Naive B cell (primary cell): ENCODE data around the gene AFF3. TPM values are rescaled to one million over a fixed set of nuclear protein-coding genes. Genes with fewer than 3 reads are reported as not detected.

ENCODE experiments used
- ATAC-seq, 2 donors: fragments of 150-1000 bp; cut with Tn5 transposase; 2 replicates each; pipeline ENCODE4 v1.10.0; 2021; ENCODE audit warnings: low read depth in 2 of 2, mild to moderate bottlenecking in 2 of 2, moderate library complexity in 2 of 2
- DNase-seq: peaks from one replicate; pipeline ENCODE4 v3.0.0; 2022
- H3K27ac Mint-ChIP-seq, 6 donors: one replicate each; pipeline ENCODE4 v1.8.0; 2020 to 2022; ENCODE audit warnings: mild to moderate bottlenecking in 6 of 6, mixed read lengths in 6 of 6, moderate library complexity in 5 of 6, inconsistent platforms in 2 of 6
- H3K27me3 Mint-ChIP-seq, 3 donors: one replicate each; pipeline ENCODE4 v1.8.0; 2021 to 2022; ENCODE audit warnings: mixed read lengths in 3 of 3, mild to moderate bottlenecking in 1 of 3
- H3K36me3 Mint-ChIP-seq, 2 donors: one replicate each; pipeline ENCODE4 v1.8.0; 2020 to 2022; ENCODE audit warnings: mixed read lengths in 2 of 2, inconsistent platforms in 1 of 2, mild to moderate bottlenecking in 1 of 2
- H3K4me1 Mint-ChIP-seq, 3 donors: one replicate each; pipeline ENCODE4 v1.8.0; 2020 to 2022; ENCODE audit warnings: mixed read lengths in 3 of 3, inconsistent platforms in 1 of 3, mild to moderate bottlenecking in 1 of 3, moderate library complexity in 1 of 3
- H3K4me3 Mint-ChIP-seq, 8 donors: one replicate each; pipeline ENCODE4 v1.8.0; 2020 to 2022; ENCODE audit warnings: mild to moderate bottlenecking in 8 of 8, mixed read lengths in 8 of 8, moderate library complexity in 8 of 8, inconsistent platforms in 2 of 8
- H3K9me3 Mint-ChIP-seq, 7 donors: one replicate each; pipeline ENCODE4 v1.8.0; 2020 to 2022; ENCODE audit warnings: mixed read lengths in 7 of 7, mild to moderate bottlenecking in 5 of 7, inconsistent platforms in 2 of 7, moderate library complexity in 1 of 7
- polyA plus RNA-seq, 6 donors: library from polyadenylated mRNA; unstranded; fragments of 300-500 nt; fragmentation: Illumina TruSeq; gene quantifications; one replicate each; pipeline ENCODE4 v1.2.3, GENCODE V29; 2021; ENCODE audit warnings: low read depth in 6 of 6

The AFF3 gene
- polyA plus RNA-seq, 6 donors from 2014 or later = 43.8 to 255 (median 96.8) TPM

DNA sequence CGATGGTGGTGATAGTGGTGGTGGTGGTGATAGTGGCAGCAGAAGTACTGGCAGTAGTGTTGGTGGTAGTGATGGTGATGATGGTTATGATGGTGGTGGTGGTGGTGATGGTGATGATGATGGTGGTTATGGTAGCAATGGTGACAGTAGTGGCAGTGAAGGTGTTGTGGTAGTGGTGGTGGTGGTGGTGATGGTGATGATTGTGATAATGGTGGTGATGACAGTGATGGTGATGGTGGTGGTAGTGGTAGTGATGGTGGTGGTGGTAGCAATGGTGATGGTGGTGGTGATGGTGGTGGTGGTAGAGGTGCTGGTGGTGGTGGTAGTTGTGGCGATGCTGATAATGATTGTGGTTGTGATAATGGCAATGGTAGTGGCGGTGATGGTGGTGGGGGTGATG is 126.5 kb downstream of the AFF3 start:
- peaks cover 33 to 52% (median 51%) of the 10 kb centered on the region in 3 donors for H3K4me1 Mint-ChIP-seq

DNA sequence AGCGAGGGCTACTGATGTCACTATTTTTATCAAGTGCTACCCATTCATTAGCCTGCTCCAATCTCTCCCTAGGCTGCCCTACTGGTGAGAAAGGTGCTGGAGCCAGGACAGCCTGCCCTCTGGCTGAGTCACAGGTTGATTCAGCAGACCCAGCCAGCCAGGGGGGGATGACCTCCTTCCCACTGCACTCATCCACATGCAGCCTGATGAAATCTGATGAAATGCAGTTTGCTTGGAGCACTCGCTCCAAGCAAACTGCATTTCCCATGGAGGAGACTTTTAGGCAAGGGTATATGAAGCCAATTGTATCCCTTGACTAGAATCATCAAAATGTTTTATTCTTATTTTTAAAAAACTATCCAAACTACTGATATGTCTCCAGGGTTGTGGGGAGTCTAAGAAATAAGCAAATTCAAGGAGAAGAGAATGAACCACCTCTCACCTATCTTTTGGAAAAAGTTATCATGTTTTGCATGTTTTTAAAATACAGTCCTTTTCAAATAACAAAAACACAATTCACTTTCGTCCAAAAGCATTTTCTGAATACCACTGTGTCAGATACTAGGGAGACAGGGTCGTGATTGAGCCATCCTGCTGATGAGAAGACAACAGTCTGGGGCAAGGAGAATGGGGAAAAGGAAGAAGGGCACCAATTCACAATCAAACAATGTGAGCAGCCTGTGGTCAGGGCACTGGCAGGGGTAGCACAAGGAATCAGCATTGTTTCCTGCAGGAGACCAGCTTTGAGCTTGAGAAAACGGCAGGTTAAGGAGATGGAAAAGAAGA is 128.3 kb downstream of the AFF3 start:
- H3K36me3 Mint-ChIP-seq = no peaks in the 10 kb centered on the region
- DNase-seq (no peak), ATAC-seq (no peak)
- peaks cover 0 to 3% (median 0%) of the 10 kb centered on the region in 7 donors for H3K9me3 Mint-ChIP-seq
- peak overlapping the region in 4 of 6 donors; percentile 49 to 67 (median 60) for H3K27ac Mint-ChIP-seq
- no peaks in the 10 kb centered on the region for H3K27me3 Mint-ChIP-seq
- peaks cover 25 to 51% (median 42%) of the 10 kb centered on the region in 3 donors for H3K4me1 Mint-ChIP-seq
- H3K4me3 Mint-ChIP-seq = no peak overlapping the region

More for the DNA sequence above, 126.5 kb downstream of the AFF3 start:
- Mint-ChIP-seq H3K36me3 (peaks cover 10 to 11% of the 10 kb centered on the region in 2 donors), H3K27ac (no peak overlapping the region), H3K9me3 (peaks cover 0 to 3% (median 0%) of the 10 kb centered on the region in 7 donors), H3K27me3 (no peaks in the 10 kb centered on the region), H3K4me3 (no peak overlapping the region)
- no peak for ATAC-seq
- DNase-seq = no peak

DNA sequence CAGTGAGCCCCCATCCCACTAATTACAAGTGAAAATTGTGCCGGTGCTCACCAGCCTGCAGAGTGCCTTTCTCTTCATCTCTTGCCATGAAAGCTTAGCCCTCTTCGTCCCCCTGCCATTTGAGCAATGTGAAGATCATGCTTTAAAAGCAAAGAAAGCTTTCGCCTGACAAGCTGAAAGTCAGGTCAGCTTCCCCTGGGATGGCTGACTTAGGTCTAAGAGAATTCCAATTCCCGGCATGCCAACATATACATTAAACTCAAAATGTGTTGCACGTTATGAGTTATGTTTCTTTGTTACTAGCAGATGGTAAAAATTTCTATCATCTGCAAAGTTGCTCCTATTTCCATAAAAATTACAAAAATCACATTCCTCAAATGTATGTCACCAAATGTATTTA is 129.8 kb downstream of the AFF3 start:
- H3K27ac Mint-ChIP-seq = peak overlapping the region in 4 of 6 donors; percentile 38 to 78 (median 60)
- H3K36me3 Mint-ChIP-seq = peaks cover 8 to 10% of the 10 kb centered on the region in 2 donors
- no peak for ATAC-seq
- H3K27me3 Mint-ChIP-seq = no peaks in the 10 kb centered on the region
- peaks cover 27 to 46% (median 44%) of the 10 kb centered on the region in 3 donors for H3K4me1 Mint-ChIP-seq
- no peak for DNase-seq
- no peak overlapping the region for H3K4me3 Mint-ChIP-seq
- H3K9me3 Mint-ChIP-seq = peaks cover 0 to 3% (median 0%) of the 10 kb centered on the region in 7 donors

DNA sequence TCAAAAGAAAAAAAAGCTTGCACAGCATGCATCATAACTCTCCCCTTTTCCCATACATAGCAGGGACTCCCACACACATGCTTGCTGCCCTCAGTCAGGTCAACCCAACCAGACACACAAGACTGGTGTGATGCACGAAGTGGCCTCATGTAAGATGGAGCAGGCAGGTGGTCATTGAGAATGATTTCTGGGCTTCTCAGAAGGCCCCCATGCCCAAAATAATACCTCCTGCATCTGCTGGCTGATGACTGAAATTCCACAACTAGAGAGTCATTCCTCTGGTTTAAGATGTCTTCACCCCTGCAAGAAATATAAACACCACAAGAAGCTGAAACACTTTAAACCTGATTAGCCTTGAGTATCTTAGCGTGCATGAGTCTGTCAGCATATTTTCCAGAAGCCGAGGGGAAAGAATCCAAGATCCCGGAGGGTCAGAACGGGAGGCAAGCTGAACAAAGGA is 131.1 kb downstream of the AFF3 start:
- no peak overlapping the region for H3K4me3 Mint-ChIP-seq
- peaks cover 16 to 21% of the 10 kb centered on the region in 2 donors for H3K36me3 Mint-ChIP-seq
- H3K27me3 Mint-ChIP-seq = no peaks in the 10 kb centered on the region
- peak overlapping the region in 4 of 6 donors; percentile 49 to 82 (median 65) for H3K27ac Mint-ChIP-seq
- ATAC-seq (no peak), DNase-seq (no peak)
- H3K9me3 Mint-ChIP-seq = peaks cover 0 to 3% (median 0%) of the 10 kb centered on the region in 7 donors
- H3K4me1 Mint-ChIP-seq = peaks cover 30 to 46% (median 44%) of the 10 kb centered on the region in 3 donors

DNA sequence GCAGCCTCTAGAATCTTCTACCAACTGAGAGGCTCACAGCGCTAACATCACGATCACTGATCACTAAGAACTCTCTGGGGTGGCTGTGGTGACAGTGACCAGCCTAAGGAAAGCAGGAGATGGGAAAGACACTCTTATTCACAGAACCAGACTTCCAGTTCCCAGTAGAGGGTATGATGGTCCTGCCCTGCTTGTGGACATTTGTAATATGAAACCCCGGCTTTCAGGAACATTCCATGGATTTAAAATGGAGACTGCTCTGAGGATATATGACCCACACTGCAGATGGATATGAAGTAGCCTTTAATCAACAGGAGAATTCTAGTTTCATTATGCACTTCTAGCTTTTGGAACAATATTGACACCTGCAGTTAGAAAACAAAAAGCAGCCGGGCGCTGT is 131.8 kb downstream of the AFF3 start:
- peaks cover 30 to 46% (median 44%) of the 10 kb centered on the region in 3 donors for H3K4me1 Mint-ChIP-seq
- DNase-seq (no peak), ATAC-seq (no peak)
- peaks cover 16 to 21% of the 10 kb centered on the region in 2 donors for H3K36me3 Mint-ChIP-seq
- H3K4me3 Mint-ChIP-seq = no peak overlapping the region
- peaks cover 0 to 3% (median 0%) of the 10 kb centered on the region in 7 donors for H3K9me3 Mint-ChIP-seq
- peak overlapping the region in 5 of 6 donors; percentile 23 to 80 (median 60) for H3K27ac Mint-ChIP-seq
- no peaks in the 10 kb centered on the region for H3K27me3 Mint-ChIP-seq

DNA sequence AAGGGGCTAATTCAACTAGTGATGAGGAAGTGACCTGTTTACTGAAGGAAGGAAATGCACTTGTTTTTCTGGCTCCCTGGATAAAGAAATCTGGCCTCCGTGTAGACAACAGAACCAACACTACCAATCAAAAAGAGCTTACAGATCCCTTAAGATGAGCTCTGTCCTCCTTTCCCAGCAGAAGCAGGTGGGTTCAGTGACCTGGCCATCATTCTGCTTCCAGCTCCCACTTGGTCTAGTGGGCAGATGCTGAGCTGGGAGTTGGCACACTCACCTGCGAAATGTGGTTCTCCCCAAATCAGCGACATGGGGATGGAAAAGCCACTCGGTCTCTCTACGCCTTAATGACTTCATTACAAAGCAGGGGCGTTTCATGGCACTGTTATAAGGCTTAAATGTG is 132.6 kb downstream of the AFF3 start:
- peaks cover 19 to 26% of the 10 kb centered on the region in 2 donors for H3K36me3 Mint-ChIP-seq
- no peaks in the 10 kb centered on the region for H3K27me3 Mint-ChIP-seq
- peaks cover 34 to 44% (median 41%) of the 10 kb centered on the region in 3 donors for H3K4me1 Mint-ChIP-seq
- ATAC-seq (peak; percentile 42 to 56), DNase-seq (no peak)
- no peaks in the 10 kb centered on the region for H3K9me3 Mint-ChIP-seq
- H3K4me3 Mint-ChIP-seq = peak overlapping the region in 1 of 8 donors; percentile 7
- peak overlapping the region; percentile 33 to 92 (median 88) for H3K27ac Mint-ChIP-seq

DNA sequence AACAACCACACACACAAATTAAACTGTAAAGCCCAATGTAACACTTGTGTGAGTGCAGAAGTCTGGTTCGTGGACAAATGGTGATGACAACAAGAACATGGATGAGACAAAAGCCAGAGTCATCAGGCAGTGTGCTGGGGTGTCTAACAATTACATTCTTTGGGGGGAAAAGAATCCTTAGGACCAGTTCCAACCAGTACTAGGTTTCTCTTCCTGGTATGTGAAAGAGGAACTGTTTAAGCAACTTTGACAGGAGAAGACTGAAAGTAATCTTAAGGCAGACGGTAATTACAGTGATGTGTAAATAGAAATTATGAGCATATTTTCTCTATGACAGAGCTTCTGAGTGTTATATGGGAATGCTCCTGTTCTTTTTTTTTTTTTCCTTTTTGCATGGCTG is 133.4 kb downstream of the AFF3 start:
- ATAC-seq (peak; percentile 21 to 28), DNase-seq (no peak)
- Mint-ChIP-seq H3K27me3 (no peaks in the 10 kb centered on the region), H3K4me1 (peaks cover 31 to 38% (median 38%) of the 10 kb centered on the region in 3 donors), H3K27ac (peak overlapping the region in 5 of 6 donors; percentile 81 to 92 (median 88)), H3K4me3 (no peak overlapping the region), H3K9me3 (no peaks in the 10 kb centered on the region), H3K36me3 (peaks cover 23 to 34% of the 10 kb centered on the region in 2 donors)

DNA sequence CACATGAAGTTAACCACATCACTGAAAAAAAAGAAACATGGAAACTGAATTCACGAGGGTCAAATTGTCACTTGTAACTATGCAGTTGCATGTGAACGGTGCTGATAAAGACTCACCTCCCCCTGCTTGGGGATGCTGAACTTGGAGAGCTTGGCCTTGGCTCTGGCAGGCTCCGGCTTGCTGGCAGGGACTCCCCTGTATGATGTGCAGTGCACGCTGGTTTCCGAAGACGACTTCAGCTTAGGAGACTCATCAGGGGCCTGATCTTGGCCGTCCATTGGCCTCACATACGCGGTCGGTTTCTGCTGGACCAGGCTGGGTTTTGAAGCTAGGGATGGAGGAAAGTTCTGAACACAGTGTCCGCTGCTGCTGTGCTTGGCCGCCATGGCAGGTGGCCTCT is 135.9 kb downstream of the AFF3 start:
- Mint-ChIP-seq H3K27ac (no peak overlapping the region), H3K4me1 (peaks cover 25 to 28% (median 26%) of the 10 kb centered on the region in 3 donors), H3K36me3 (peaks cover 27 to 40% of the 10 kb centered on the region in 2 donors), H3K9me3 (no peaks in the 10 kb centered on the region), H3K27me3 (no peaks in the 10 kb centered on the region), H3K4me3 (peak overlapping the region in 1 of 8 donors; percentile 5)
- ATAC-seq = no peak
- DNase-seq = no peak

DNA sequence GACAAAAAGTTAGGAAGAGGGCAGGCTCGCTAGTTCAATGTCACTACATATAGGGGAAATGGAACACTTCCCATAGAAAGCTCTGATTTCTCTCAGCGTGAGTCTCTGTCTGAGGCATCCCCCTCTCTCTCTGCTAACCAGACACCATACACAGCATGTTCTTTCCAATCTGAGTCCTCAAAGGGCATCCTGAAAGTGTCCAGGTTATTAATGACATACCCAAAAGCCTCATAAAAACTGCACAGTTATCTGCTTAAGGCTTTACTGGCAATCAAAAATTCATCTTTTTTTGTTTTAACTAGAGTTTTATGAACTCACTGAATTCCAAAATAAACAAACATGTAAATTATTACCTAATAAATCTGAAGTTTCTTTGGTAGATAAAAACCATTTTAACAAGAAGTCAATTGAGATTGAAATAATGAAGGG is 137.4 kb downstream of the AFF3 start:
- DNase-seq = no peak
- Mint-ChIP-seq H3K9me3 (no peaks in the 10 kb centered on the region), H3K27ac (peak overlapping the region in 5 of 6 donors; percentile 4 to 77 (median 36)), H3K4me1 (peaks cover 18 to 36% (median 30%) of the 10 kb centered on the region in 3 donors), H3K4me3 (no peak overlapping the region), H3K27me3 (no peaks in the 10 kb centered on the region), H3K36me3 (peaks cover 35 to 40% of the 10 kb centered on the region in 2 donors)
- ATAC-seq = no peak

DNA sequence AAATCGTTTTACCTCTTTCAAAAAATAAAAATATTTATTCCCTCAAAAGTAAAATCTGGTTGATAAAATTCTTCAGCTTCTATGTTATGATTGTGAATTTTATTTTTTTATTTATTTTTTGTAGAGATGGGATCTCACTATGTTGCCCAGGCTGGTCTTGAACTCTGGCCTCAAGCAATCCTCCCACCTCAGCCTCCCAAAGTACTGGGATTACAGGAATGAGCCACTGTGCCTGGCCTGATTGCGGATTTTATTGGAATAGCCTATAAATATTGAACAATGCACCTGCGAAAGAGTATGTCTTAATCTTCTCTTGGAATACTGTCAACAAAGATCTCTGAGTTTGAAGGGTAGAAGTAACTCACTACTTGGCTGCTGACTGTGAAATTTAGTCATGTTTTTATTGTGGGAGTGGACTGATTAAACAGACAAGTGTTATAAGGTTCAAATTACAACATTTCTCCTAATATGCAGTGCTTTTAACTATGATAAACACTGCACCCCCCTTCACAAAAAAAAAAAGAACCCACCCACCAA is 138.0 kb downstream of the AFF3 start:
- Mint-ChIP-seq H3K9me3 (no peaks in the 10 kb centered on the region), H3K36me3 (peaks cover 35 to 40% of the 10 kb centered on the region in 2 donors), H3K4me1 (peaks cover 13 to 31% (median 28%) of the 10 kb centered on the region in 3 donors), H3K27ac (peak overlapping the region in 4 of 6 donors; percentile 11 to 77 (median 54)), H3K27me3 (no peaks in the 10 kb centered on the region), H3K4me3 (no peak overlapping the region)
- ATAC-seq (no peak), DNase-seq (no peak)

DNA sequence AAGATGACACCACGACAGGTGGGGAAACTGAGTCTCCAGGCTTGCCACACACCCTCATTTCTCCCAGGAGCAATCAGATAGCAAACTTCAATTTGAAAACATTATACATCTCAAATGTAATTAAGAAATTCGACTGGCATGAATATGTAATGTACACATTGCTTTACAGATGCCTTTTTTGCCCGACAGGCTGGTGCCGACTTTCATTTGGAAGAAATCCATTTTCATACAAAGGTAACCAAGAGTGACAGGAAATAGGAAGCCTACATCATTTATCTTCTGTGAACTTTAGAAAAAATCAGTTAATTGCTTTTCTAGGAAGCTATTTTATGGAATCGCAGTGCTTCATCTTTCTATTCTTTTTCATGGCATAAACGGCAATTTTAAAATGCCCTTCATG is 140.3 kb downstream of the AFF3 start:
- no peak for ATAC-seq
- Mint-ChIP-seq H3K4me3 (no peak overlapping the region), H3K27me3 (no peaks in the 10 kb centered on the region), H3K9me3 (no peaks in the 10 kb centered on the region), H3K36me3 (peaks cover 25 to 26% of the 10 kb centered on the region in 2 donors), H3K27ac (peak overlapping the region in 3 of 6 donors; percentile 15 to 51 (median 20)), H3K4me1 (peaks cover 7 to 20% (median 18%) of the 10 kb centered on the region in 3 donors)
- DNase-seq = no peak

DNA sequence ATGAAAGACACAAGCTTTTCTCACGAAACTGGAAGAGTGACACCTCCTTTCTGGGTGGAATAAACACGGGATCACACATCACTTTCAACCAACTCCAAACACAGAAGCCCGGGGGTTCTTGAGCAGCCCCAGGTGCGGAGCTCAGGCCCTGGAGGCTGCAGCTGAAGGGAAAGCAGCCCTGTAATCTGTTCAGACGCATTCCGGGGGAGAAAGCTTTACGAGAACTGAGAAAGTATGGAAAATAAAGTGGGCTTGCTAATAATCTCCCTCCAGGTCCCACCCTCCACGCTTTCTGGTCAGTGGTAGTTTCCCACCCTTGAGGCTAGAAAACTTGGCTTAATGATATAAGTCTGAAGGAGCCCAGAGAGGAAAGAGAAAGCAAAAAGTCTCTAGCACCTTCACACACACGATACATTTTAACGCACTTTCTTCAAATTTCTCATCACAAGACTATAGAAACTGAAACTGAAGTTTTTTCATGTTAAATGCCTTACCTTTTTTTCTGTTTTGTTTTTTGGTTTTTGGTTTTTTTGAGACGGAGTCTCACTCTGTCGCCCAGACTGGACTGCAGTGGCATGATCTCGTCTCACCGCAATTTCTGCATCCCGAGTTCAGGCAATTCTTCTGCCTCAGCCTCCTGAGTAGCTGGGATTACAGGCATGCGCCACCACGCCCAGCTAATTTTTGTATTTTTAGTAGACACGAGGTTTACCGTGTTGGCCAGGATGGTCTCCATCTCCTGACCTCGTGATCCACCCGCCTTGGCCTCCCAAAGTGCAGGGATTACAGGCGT is 141.3 kb downstream of the AFF3 start:
- no peak overlapping the region for H3K4me3 Mint-ChIP-seq
- H3K4me1 Mint-ChIP-seq = peaks cover 7 to 18% (median 17%) of the 10 kb centered on the region in 3 donors
- ATAC-seq (no peak), DNase-seq (no peak)
- no peaks in the 10 kb centered on the region for H3K9me3 Mint-ChIP-seq
- H3K27me3 Mint-ChIP-seq = no peaks in the 10 kb centered on the region
- peaks cover 19 to 20% of the 10 kb centered on the region in 2 donors for H3K36me3 Mint-ChIP-seq
- H3K27ac Mint-ChIP-seq = peak overlapping the region in 4 of 6 donors; percentile 1 to 47 (median 10)
